ENCODE measurements around the gene NPHS1.

DNA sequence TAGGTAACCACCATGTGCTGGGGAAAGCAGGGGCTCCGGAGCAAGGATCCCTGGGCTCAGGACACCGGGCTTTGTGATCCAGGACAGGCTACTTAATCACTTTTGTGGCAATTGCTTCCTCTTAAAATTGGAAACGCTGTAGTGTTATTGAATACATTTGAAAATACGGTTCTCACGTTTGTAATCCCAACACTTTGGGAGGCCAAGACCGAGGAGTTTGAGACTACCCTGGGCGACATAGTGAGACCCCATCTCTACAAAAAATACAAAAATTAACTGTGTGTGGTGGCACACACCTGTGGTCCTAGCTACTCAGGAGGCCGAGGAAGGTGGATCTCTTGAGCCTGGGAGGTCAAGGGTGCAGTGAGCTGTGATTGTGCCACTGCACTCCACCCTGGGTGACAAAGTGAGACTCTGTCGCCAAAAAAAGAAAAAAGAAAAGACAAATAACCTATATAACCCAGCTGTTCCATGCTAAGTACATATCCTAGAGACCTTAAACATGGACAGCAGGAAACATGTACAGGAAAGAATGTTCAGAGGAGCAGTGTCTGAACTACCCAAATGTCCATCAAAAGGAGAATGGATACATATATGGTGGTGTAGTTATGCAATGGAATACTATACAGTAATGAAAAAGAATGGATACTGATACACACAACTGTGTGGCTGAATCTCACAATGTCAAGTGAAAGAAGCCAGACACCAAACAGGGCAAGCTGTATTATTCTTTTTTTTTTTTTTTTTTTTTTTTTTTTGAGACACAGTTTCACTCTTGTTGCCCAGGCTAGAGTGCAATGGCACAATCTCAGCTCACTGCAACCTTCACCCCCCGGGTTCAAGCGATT lies 39.0 kb downstream of the NPHS1 start:
- TF ChIP-seq POLR2A (IDR thresholded peaks at IDR 0.05; ENCODE audit: low read depth) (no peak), EP300 (IDR thresholded peaks at IDR 0.05) (no peak), POLR2AphosphoS5 (IDR thresholded peaks at IDR 0.05) (no peak)
- TF ChIP-seq, protein P1, sequence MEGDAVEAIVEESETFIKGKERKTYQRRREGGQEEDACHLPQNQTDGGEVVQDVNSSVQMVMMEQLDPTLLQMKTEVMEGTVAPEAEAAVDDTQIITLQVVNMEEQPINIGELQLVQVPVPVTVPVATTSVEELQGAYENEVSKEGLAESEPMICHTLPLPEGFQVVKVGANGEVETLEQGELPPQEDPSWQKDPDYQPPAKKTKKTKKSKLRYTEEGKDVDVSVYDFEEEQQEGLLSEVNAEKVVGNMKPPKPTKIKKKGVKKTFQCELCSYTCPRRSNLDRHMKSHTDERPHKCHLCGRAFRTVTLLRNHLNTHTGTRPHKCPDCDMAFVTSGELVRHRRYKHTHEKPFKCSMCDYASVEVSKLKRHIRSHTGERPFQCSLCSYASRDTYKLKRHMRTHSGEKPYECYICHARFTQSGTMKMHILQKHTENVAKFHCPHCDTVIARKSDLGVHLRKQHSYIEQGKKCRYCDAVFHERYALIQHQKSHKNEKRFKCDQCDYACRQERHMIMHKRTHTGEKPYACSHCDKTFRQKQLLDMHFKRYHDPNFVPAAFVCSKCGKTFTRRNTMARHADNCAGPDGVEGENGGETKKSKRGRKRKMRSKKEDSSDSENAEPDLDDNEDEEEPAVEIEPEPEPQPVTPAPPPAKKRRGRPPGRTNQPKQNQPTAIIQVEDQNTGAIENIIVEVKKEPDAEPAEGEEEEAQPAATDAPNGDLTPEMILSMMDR (IDR thresholded peaks at IDR 0.05), result no peak
